ENCODE data around the gene CRISPLD2.

Gene CRISPLD2

DNA sequence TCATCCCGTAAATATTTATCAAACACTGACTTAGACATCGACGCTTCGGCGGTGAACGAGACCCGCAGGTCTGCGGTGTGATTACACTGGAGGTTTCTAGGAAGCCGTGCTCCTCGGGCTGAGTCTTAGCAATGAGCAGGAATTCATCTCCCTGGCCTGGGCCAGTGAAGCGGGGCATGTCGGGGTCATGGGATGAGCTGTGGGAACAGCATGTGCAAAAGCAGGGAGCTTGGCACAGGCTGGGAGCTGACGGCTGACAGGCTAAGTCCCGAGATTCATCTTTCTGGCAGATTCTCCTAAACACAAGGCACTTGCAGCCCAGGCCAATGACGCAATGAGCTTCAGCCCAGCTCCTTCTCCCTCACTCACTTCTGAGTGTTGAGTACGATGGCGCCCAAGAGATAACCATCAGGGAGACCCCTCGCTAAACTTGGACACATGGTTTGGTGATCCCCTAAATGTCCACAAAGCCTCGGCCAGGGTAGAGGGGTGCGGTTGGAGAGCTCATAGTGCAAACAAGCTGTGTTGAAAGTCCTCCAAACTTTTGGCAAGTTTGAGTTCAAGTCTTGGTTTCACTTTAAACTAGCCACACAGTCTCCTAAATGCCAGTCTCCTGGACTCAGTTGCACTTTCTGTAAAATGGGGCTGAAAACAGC lies 12.8 kb downstream of the CRISPLD2 start:
- H3K27ac ChIP-seq, result peak overlapping the region; percentile 38
- TF ChIP-seq, protein P1, sequence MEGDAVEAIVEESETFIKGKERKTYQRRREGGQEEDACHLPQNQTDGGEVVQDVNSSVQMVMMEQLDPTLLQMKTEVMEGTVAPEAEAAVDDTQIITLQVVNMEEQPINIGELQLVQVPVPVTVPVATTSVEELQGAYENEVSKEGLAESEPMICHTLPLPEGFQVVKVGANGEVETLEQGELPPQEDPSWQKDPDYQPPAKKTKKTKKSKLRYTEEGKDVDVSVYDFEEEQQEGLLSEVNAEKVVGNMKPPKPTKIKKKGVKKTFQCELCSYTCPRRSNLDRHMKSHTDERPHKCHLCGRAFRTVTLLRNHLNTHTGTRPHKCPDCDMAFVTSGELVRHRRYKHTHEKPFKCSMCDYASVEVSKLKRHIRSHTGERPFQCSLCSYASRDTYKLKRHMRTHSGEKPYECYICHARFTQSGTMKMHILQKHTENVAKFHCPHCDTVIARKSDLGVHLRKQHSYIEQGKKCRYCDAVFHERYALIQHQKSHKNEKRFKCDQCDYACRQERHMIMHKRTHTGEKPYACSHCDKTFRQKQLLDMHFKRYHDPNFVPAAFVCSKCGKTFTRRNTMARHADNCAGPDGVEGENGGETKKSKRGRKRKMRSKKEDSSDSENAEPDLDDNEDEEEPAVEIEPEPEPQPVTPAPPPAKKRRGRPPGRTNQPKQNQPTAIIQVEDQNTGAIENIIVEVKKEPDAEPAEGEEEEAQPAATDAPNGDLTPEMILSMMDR (IDR thresholded peaks at IDR 0.05), result no peak
- H3K4me3 ChIP-seq (ENCODE audit: low read depth in 1 of 2, low read length in 1 of 2), result no peak overlapping the region
- peaks cover 11% of the 10 kb centered on the region for H3K27me3 ChIP-seq
- H3K9me3 ChIP-seq, result no peaks in the 10 kb centered on the region
- H3K4me1 ChIP-seq (ENCODE audit: control insufficient read depth in 1 of 2, insufficient read depth in 1 of 2, low read depth in 1 of 2, low read length in 1 of 2), result peaks cover 18 to 24% of the 10 kb centered on the region in 2 experiments
- peaks cover 88% of the 10 kb centered on the region for H3K36me3 ChIP-seq

DNA sequence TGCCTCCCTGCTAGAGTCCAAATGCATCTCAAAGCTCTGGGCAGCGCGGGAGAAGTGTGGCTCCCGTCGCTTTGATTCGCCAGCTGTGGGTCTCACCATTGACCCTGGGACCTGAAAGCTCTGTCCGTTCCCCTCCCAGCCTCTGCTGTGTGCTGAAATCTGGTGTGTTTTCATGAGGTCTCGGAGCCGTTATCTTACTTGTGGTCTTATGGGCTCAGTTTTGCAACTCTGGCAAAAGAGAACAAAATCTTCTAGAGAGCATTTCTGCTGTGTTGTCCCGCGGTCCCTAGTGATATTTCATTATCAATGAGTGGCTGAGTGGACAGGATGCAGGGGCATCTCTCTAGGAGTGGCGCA lies 13.3 kb downstream of the CRISPLD2 start:
- TF ChIP-seq, protein P1 (IDR thresholded peaks at IDR 0.05), result no peak
- peaks cover 12 to 19% of the 10 kb centered on the region in 2 experiments for H3K4me1 ChIP-seq (ENCODE audit: control insufficient read depth in 1 of 2, insufficient read depth in 1 of 2, low read depth in 1 of 2, low read length in 1 of 2)
- H3K27me3 ChIP-seq, result peaks cover 16% of the 10 kb centered on the region
- H3K27ac ChIP-seq, result peak overlapping the region; percentile 38
- no peaks in the 10 kb centered on the region for H3K9me3 ChIP-seq
- H3K4me3 ChIP-seq (ENCODE audit: low read depth in 1 of 2, low read length in 1 of 2), result no peak overlapping the region
- peaks cover 89% of the 10 kb centered on the region for H3K36me3 ChIP-seq

DNA sequence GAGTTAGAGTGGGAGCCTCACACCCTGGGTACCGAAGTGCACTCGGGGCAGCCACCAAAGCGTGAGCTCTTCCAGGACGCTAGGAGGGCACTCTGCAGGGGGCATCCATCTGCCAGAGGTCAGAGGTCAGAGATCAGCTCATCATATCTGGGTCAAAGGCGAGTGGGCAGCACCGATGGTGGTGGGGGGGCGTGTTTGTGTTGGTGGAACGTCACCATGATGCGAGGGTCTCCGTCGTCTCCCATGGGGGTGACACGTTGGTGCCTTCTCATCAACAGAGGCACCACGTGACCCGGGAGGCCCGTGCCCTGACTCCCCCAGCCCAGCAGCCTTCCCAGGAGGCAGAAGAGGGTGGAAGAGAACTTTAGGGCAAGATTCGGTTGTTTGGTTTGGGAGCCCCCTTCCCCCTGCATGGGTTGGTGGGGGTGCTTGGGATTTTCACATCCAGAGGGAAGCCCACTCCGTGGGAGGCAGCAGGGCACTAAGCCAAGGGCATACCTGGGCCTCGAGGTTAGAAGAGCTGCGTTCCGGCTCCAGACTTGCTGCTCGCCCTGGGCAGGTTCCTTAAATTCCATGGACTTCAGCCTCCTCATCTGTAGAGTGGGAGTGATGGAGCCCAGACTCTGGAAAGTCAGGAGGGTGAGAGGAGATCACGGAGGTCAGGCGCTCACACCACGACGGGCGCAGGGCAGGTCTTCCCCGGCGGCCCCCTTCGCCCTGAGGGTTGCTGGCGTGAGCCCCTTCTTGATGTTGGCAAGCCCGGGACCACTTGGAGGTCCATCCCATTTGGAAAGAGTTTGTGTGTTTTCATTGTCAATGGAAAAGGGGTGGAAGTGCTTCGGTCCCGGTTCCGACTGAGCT lies 14.0 kb downstream of the CRISPLD2 start:
- no peaks in the 10 kb centered on the region for H3K9me3 ChIP-seq
- peaks cover 23% of the 10 kb centered on the region for H3K27me3 ChIP-seq
- H3K4me1 ChIP-seq (ENCODE audit: control insufficient read depth in 1 of 2, insufficient read depth in 1 of 2, low read depth in 1 of 2, low read length in 1 of 2), result peaks cover 10 to 13% of the 10 kb centered on the region in 2 experiments
- H3K4me3 ChIP-seq (ENCODE audit: low read depth in 1 of 2, low read length in 1 of 2), result no peak overlapping the region
- peaks cover 91% of the 10 kb centered on the region for H3K36me3 ChIP-seq
- H3K27ac ChIP-seq, result peak overlapping the region; percentile 38
- TF ChIP-seq, protein P1 (IDR thresholded peaks at IDR 0.05), result no peak

DNA sequence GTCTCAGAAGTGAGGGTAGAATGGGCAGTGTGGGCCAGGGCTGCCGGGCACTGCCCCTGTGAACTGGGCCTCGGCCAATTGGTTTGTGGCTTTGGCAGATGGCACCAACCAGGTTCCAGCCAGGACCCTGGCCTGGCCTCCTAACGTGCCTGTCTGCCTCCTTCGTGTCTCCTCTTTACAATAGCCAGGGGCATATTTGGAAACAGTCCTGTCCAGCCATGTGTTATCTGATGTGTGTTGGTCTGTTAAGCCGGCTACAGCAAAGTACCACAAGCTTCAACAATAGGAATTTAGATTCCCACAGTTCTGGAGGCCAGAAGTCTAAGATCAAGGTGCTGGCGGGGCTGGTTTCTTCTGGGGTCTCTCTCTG lies 14.6 kb downstream of the CRISPLD2 start:
- H3K9me3 ChIP-seq, result no peaks in the 10 kb centered on the region
- TF ChIP-seq, protein P1 (IDR thresholded peaks at IDR 0.05), result no peak
- H3K27ac ChIP-seq, result no peak overlapping the region
- H3K4me3 ChIP-seq (ENCODE audit: low read depth in 1 of 2, low read length in 1 of 2), result no peak overlapping the region
- H3K36me3 ChIP-seq, result peaks cover 91% of the 10 kb centered on the region
- H3K27me3 ChIP-seq, result peaks cover 29% of the 10 kb centered on the region
- H3K4me1 ChIP-seq (ENCODE audit: control insufficient read depth in 1 of 2, insufficient read depth in 1 of 2, low read depth in 1 of 2, low read length in 1 of 2), result peaks cover 9 to 10% of the 10 kb centered on the region in 2 experiments

DNA sequence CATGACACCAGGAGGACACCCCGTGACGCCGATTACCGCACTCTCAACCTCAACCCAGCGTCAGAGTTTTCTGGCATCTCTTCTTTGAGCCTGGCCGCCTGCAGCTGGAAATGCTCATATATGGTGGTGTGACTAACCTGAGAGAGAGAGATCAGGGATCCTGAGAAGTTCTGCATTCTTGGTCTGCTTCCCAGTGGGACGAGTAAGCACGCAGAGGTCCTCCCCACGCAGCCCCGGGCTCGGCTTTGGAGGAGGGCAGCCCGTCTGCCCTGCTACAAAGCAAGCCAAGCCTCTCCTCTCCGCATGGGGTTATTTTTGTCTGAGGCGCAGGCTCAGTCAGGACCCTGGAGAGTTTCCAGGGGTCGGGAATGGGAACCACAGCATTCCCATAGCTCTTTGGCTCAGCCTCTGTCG lies 16.5 kb downstream of the CRISPLD2 start:
- TF ChIP-seq, protein P1 (IDR thresholded peaks at IDR 0.05), result no peak
- Histone ChIP-seq H3K27ac (no peak overlapping the region), H3K27me3 (peaks cover 47% of the 10 kb centered on the region)

More for the DNA sequence above, 16.5 kb downstream of the CRISPLD2 start:
- Histone ChIP-seq H3K36me3 (peaks cover 94% of the 10 kb centered on the region), H3K4me1 (ENCODE audit: control insufficient read depth in 1 of 2, insufficient read depth in 1 of 2, low read depth in 1 of 2, low read length in 1 of 2) (peaks cover 9 to 10% of the 10 kb centered on the region in 2 experiments), H3K9me3 (no peaks in the 10 kb centered on the region), H3K4me3 (ENCODE audit: low read depth in 1 of 2, low read length in 1 of 2) (no peak overlapping the region)

Data from neutrophil (primary cell).